Measurements from ENCODE around the gene HES7. TPM values are rescaled to one million over a fixed set of nuclear protein-coding genes. Genes with fewer than 3 reads are reported as not detected.
A peak's percentile ranks its signal among the peaks of the same experiment; 100 is the strongest.

The HES7 gene
- total RNA-seq, 1 donor from 2014 or later, result 1.3 TPM

DNA sequence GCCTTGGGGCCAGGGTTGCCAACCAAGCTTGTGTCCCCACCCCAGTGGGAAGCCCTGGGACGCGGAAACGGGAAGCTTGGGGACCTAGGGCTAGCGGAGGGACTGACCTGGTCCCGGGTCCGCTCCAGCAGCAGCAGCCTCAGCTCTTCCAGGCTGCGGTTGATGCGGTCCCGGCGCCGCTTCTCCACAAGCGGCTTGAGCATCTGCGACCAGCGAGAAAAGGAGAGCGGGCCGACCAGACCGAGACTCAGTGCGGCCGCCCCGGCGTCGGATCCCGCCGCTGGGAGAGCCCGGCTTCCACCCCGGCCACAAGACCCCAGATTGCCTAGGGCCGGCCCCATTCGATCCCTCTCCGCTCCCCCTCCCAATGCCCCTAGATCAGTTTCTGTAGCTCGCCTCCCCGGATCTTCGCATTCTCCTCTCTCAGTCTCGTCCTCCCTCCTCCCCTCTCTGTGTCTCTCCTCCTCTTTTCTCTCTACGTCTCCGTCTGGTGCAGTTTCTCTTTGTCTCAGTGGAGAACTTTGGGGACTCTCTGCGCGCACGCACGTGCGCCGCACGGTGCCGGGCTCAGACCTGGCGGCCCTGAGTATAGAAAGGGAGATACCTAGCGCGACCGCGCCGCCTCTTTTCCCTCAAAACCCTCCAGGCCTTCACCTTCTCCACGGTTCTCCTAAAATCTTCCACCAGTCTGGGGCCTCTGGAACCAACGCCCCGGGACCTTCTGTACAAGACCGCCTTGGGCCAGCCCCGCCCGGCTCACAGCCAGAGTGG, 797 bp downstream of the HES7 start:
- FAIRE-seq, result no peak

DNA sequence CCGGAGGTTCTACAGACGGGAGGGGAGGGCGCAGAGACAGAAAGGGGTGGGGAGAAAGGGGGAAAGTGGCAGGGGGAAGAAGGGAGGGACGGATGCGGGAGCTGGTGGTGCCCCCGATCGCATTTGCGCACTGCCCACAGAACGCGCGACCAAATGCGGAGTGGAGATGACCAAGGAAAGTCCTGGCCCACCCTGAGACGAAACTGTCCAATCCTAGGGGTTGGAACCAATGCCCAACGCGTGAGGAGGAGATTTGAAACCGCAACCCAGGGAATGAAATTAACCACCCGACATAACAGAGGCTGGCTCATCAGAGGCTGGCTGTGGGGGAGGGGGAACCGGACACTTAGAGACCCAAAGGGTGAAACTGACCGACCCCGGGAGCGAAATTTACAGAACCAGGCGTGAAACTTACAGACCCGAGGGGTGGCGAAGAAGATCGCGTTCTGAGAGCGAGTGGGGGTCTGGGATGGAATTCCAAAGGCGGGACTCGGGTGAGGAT, 1.4 kb downstream of the HES7 start:
- Histone ChIP-seq H3K36me3 (ENCODE audit: control insufficient read depth, insufficient read depth, low read length) (no peaks in the 10 kb centered on the region), H3K4me3 (ENCODE audit: low read depth, low read length) (peak overlapping the region; percentile 45), H3K27me3 (ENCODE audit: control insufficient read depth, insufficient read depth, low read length) (peaks cover 3% of the 10 kb centered on the region)
- DNase-seq (ENCODE audit: low read depth), result no peak
- TF ChIP-seq, protein P1, sequence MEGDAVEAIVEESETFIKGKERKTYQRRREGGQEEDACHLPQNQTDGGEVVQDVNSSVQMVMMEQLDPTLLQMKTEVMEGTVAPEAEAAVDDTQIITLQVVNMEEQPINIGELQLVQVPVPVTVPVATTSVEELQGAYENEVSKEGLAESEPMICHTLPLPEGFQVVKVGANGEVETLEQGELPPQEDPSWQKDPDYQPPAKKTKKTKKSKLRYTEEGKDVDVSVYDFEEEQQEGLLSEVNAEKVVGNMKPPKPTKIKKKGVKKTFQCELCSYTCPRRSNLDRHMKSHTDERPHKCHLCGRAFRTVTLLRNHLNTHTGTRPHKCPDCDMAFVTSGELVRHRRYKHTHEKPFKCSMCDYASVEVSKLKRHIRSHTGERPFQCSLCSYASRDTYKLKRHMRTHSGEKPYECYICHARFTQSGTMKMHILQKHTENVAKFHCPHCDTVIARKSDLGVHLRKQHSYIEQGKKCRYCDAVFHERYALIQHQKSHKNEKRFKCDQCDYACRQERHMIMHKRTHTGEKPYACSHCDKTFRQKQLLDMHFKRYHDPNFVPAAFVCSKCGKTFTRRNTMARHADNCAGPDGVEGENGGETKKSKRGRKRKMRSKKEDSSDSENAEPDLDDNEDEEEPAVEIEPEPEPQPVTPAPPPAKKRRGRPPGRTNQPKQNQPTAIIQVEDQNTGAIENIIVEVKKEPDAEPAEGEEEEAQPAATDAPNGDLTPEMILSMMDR (IDR thresholded peaks at IDR 0.05; ENCODE audit: insufficient read depth, low read length, severe bottlenecking), result no peak
- FAIRE-seq, result no peak

More for the DNA sequence above, 797 bp downstream of the HES7 start:
- TF ChIP-seq, protein P1 (IDR thresholded peaks at IDR 0.05; ENCODE audit: insufficient read depth, low read length, severe bottlenecking), result no peak
- Histone ChIP-seq H3K36me3 (ENCODE audit: control insufficient read depth, insufficient read depth, low read length) (no peaks in the 10 kb centered on the region), H3K4me3 (ENCODE audit: low read depth, low read length) (peak overlapping the region; percentile 45), H3K27me3 (ENCODE audit: control insufficient read depth, insufficient read depth, low read length) (peaks cover 3% of the 10 kb centered on the region)
- DNase-seq (ENCODE audit: low read depth), result no peak

DNA sequence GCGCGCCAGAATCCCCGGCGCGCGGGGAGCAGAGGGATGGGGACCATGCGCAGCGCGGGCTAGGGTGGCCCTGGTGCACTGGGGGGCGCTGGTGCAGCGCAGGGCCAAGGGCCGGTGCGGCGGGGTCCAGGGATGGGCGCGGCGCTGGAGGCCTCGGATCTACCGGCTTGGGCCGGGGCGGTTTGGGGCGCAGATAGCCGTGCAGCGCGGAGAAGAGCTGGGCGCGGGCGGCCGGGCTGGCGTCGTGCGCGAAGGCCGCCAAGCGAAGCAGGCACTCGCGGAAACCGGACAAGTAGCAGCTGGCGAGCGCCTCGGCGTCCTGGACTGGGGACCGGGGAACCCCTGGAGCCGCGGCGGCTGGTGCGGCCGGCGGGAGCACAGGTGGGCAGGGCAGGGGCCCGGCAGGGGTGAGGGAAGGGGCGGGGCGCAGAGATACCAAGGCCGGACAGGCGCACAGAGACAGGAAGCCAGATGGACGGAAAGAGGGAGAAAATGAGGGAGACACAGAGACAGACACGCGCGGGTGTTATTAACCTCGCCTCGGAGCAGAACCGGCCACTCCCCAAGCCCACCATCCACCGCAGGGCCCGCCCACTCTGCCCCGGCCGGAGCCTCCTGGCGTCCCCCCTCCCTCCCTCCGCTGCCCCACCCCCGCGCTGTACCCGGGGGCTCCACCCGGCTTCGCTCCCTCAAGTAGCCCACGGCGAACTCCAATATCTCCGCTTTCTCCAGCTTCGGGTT, 2.1 kb downstream of the HES7 start:
- peaks cover 3% of the 10 kb centered on the region for H3K27me3 ChIP-seq (ENCODE audit: control insufficient read depth, insufficient read depth, low read length)
- FAIRE-seq, result no peak

DNA sequence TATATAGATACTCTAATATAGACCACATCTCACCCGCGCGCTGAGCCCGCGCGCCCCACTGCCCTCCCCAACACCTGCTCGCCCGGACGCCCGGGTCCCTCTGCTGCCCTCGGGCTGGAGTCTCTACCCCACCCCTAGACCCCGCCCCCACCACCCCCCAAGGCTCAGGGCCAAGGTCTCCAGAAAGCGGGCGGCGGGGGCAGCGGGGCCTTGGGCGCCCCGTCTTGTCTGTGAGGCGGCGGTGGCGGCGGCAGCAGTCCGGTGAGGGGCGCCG, 2.6 kb downstream of the HES7 start:
- FAIRE-seq (no peak), DNase-seq (ENCODE audit: low read depth) (no peak)
- H3K4me3 ChIP-seq (ENCODE audit: low read depth, low read length), result peak overlapping the region; percentile 45
- peaks cover 4% of the 10 kb centered on the region for H3K27me3 ChIP-seq (ENCODE audit: control insufficient read depth, insufficient read depth, low read length)
- TF ChIP-seq, protein P1 (IDR thresholded peaks at IDR 0.05; ENCODE audit: insufficient read depth, low read length, severe bottlenecking), result no peak
- H3K36me3 ChIP-seq (ENCODE audit: control insufficient read depth, insufficient read depth, low read length), result no peaks in the 10 kb centered on the region

More for the DNA sequence above, 2.1 kb downstream of the HES7 start:
- DNase-seq (ENCODE audit: low read depth), result no peak
- Histone ChIP-seq H3K4me3 (ENCODE audit: low read depth, low read length) (peak overlapping the region; percentile 45), H3K36me3 (ENCODE audit: control insufficient read depth, insufficient read depth, low read length) (no peaks in the 10 kb centered on the region)
- TF ChIP-seq, protein P1 (IDR thresholded peaks at IDR 0.05; ENCODE audit: insufficient read depth, low read length, severe bottlenecking), result peak; percentile 58

DNA sequence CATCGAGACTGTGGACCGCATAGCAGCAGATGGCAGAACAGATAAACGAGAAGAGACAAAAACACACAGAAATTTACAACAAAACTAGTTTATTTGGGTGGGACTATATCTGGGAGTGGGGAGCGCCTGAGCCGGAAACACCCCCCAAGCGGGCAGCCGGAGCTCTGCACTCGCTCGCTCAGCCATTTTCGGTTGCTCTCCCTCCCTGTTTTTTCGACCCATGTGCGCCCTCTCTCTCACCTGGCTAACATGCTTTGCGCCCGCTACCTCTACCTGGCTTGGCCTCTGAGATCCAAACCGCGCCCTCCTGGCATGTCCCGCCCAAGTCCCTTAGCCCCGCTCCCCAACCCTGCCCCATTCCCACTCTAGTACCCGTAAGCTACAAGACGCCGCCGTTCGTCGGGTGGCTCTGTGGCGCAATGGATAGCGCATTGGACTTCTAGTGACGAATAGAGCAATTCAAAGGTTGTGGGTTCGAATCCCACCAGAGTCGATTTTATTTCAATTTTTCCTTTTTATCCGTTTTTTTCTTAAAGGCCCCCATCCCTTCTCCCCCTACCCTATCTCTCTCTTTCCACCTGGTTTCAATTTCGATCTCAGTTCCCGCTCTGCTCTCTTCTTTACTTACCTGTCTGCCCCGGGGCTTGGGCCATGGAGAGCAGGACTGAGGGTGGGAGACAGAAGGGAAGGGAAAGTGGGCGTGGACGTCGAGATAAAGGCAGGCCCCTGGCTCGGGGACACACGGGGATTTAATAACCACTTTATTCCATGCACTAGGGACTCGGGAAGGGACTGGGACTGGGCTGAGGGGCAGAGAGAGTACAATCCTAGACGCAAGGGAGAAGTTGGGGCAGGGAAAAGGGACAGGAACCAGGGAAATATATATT, 3.1 kb downstream of the HES7 start:
- FAIRE-seq (no peak), DNase-seq (ENCODE audit: low read depth) (peak; percentile 79)
- Histone ChIP-seq H3K36me3 (ENCODE audit: control insufficient read depth, insufficient read depth, low read length) (no peaks in the 10 kb centered on the region), H3K27me3 (ENCODE audit: control insufficient read depth, insufficient read depth, low read length) (peaks cover 4% of the 10 kb centered on the region), H3K4me3 (ENCODE audit: low read depth, low read length) (peak overlapping the region; percentile 45)
- TF ChIP-seq, protein P1 (IDR thresholded peaks at IDR 0.05; ENCODE audit: insufficient read depth, low read length, severe bottlenecking), result peak; percentile 56
